Measurements from ENCODE around the gene ARSK.
A peak's percentile ranks its signal among the peaks of the same experiment; 100 is the strongest.

The ARSK gene

DNA sequence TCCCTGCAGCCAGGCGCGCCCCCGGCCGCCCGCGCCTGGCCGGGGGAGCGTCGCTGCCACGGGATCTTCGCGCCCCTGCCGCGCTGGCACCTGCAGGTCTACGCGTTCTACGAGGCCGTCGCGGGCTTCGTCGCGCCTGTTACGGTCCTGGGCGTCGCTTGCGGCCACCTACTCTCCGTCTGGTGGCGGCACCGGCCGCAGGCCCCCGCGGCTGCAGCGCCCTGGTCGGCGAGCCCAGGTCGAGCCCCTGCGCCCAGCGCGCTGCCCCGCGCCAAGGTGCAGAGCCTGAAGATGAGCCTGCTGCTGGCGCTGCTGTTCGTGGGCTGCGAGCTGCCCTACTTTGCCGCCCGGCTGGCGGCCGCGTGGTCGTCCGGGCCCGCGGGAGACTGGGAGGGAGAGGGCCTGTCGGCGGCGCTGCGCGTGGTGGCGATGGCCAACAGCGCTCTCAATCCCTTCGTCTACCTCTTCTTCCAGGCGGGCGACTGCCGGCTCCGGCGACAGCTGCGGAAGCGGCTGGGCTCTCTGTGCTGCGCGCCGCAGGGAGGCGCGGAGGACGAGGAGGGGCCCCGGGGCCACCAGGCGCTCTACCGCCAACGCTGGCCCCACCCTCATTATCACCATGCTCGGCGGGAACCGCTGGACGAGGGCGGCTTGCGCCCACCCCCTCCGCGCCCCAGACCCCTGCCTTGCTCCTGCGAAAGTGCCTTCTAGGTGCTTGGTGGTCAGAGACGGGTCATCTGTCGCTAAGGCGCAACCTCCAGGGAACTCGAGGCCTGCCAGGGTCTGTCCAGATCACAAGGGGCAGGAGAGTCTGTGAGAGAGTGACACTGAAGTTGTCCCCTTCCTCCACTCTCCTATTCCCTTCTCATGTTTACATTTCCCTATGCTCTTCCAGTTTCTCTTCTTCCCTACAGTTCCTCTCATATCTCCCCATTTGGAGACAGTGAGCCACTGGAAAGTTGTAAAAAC is 66.3 kb downstream of the ARSK start:
- H3K27me3 ChIP-seq (ENCODE audit: insufficient read depth, low read length): no peaks in the 10 kb centered on the region
- peaks cover 24% of the 10 kb centered on the region for H3K4me1 ChIP-seq (ENCODE audit: control insufficient read depth, insufficient read depth, low read length, unreplicated experiment)
- H2AFZ ChIP-seq (ENCODE audit: low read length, unreplicated experiment): peak overlapping the region; percentile 79
- H3K27ac ChIP-seq (ENCODE audit: low read depth, low read length): peak overlapping the region; percentile 31; the same call in 1 of the 2 replicates
- H3K36me3 ChIP-seq (ENCODE audit: insufficient read depth, low read length): no peaks in the 10 kb centered on the region
- H3K4me3 ChIP-seq (ENCODE audit: low read depth, low read length): peak overlapping the region; percentile 82
- peaks cover 21% of the 10 kb centered on the region for H3K79me2 ChIP-seq (ENCODE audit: control insufficient read depth, insufficient read depth, low read length, unreplicated experiment)

- H3K27ac ChIP-seq (ENCODE audit: low read depth, low read length): peak overlapping the region; percentile 31; the same call in 1 of the 2 replicates
- peaks cover 19% of the 10 kb centered on the region for H3K4me1 ChIP-seq (ENCODE audit: control insufficient read depth, insufficient read depth, low read length, unreplicated experiment)
- H3K27me3 ChIP-seq (ENCODE audit: insufficient read depth, low read length): no peaks in the 10 kb centered on the region
- H3K79me2 ChIP-seq (ENCODE audit: control insufficient read depth, insufficient read depth, low read length, unreplicated experiment): peaks cover 18% of the 10 kb centered on the region
- no peaks in the 10 kb centered on the region for H3K36me3 ChIP-seq (ENCODE audit: insufficient read depth, low read length)
- H2AFZ ChIP-seq (ENCODE audit: low read length, unreplicated experiment): peak overlapping the region; percentile 79
- H3K4me3 ChIP-seq (ENCODE audit: low read depth, low read length): peak overlapping the region; percentile 82
These were observed 67.1 kb downstream of the ARSK start for GRCh38 chr5:95621839-95622629.

DNA sequence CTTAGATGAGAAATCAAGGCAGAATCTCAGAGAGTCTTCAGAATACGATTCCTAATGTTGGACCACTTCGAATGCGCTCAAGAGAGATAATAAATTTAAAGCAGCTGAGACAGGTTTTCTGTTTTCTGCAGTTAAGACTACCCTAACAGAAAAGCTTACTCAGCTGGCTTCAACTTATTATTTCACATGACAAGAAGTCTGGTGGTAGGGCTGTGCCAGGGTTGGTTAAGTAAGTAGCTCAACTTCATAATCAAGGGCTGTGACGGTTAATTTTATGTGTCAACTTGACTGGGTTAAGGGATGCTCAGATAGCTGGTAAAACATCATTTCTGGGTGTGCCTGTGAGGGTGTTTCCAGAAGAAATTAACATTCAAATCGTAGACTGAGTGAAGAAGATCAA is 68.8 kb downstream of the ARSK start:
- Histone ChIP-seq H3K4me1 (ENCODE audit: control insufficient read depth, insufficient read depth, low read length, unreplicated experiment) (peaks cover 10% of the 10 kb centered on the region), H3K79me2 (ENCODE audit: control insufficient read depth, insufficient read depth, low read length, unreplicated experiment) (peaks cover 9% of the 10 kb centered on the region)

GRCh38 chr5:95624368-95624767 is 69.5 kb downstream of the ARSK start:
- H2AFZ ChIP-seq (ENCODE audit: low read length, unreplicated experiment): no peak overlapping the region
- H3K79me2 ChIP-seq (ENCODE audit: control insufficient read depth, insufficient read depth, low read length, unreplicated experiment): peaks cover 2% of the 10 kb centered on the region
- H3K27ac ChIP-seq (ENCODE audit: low read depth, low read length): no peak overlapping the region
- no peak overlapping the region for H3K4me3 ChIP-seq (ENCODE audit: low read depth, low read length)
- H3K4me1 ChIP-seq (ENCODE audit: control insufficient read depth, insufficient read depth, low read length, unreplicated experiment): peaks cover 6% of the 10 kb centered on the region
- no peaks in the 10 kb centered on the region for H3K36me3 ChIP-seq (ENCODE audit: insufficient read depth, low read length)
- H3K27me3 ChIP-seq (ENCODE audit: insufficient read depth, low read length): no peaks in the 10 kb centered on the region

More for the DNA sequence above, 68.8 kb downstream of the ARSK start:
- Histone ChIP-seq H3K27me3 (ENCODE audit: insufficient read depth, low read length) (no peaks in the 10 kb centered on the region), H3K36me3 (ENCODE audit: insufficient read depth, low read length) (no peaks in the 10 kb centered on the region), H2AFZ (ENCODE audit: low read length, unreplicated experiment) (no peak overlapping the region), H3K4me3 (ENCODE audit: low read depth, low read length) (no peak overlapping the region), H3K27ac (ENCODE audit: low read depth, low read length) (no peak overlapping the region)

DNA sequence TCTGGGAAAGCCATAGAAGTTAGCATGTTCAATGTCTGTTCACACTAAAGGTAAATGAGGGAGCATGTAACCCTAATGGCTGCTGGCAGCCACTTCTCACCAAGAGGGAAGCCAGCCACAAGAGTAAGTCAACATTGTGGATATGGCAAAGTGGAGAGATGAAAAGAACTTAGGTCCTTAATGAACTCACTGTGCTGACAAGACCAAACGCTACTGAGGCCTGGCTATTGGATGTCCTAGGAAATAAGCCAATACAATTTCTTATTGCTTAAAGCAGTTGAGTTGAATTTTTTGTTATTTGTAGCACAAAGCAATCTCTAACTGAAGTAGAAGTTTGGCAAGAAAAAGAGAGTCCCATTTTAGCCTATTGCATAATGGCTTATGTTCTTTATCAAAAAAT is 71.8 kb downstream of the ARSK start:
- no peaks in the 10 kb centered on the region for H3K36me3 ChIP-seq (ENCODE audit: insufficient read depth, low read length)
- no peak overlapping the region for H3K27ac ChIP-seq (ENCODE audit: low read depth, low read length)
- H3K79me2 ChIP-seq (ENCODE audit: control insufficient read depth, insufficient read depth, low read length, unreplicated experiment): no peaks in the 10 kb centered on the region
- H3K4me1 ChIP-seq (ENCODE audit: control insufficient read depth, insufficient read depth, low read length, unreplicated experiment): peaks cover 14% of the 10 kb centered on the region
- no peak overlapping the region for H2AFZ ChIP-seq (ENCODE audit: low read length, unreplicated experiment)
- no peak overlapping the region for H3K4me3 ChIP-seq (ENCODE audit: low read depth, low read length)
- H3K27me3 ChIP-seq (ENCODE audit: insufficient read depth, low read length): no peaks in the 10 kb centered on the region

DNA sequence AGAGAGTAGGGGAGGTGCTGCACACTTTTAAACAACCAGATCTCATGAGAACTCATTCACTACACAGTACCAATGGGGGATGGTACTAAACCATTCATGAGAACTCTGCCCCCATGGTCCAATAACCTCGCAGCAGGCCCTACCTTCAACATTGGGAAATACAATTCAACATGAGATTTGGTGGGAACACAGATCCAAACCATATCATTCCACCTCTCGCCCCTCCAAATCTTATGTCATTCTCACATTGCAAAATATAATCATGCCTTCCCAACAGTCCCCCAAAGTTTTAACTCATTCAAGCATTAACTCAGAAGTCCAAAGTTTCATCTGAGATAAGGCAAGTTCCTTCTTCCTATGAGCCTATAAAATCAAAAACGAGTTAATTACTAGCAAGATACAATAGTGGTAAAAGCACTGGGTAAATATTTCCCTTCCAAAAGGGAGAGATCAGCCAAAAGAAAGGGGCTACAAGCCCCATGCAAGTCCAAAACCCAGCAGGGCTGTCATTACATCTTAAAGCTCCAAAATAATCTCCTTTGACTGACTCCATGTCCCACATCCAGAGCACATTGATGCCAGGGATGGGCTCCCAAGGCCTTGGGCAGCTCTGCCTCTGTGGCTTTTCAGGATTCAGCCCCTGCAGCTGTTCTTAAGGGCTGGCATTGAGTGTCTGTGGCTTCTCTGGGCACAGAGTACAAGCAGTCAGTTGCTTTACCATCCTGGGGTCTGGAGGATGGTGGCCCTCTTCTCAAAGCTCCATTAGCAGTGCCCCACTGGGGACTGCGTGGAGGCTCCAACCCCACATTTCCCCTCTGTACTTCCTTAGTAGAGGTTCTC is 73.3 kb downstream of the ARSK start:
- no peak overlapping the region for H3K4me3 ChIP-seq (ENCODE audit: low read depth, low read length)
- no peaks in the 10 kb centered on the region for H3K27me3 ChIP-seq (ENCODE audit: insufficient read depth, low read length)
- no peaks in the 10 kb centered on the region for H3K36me3 ChIP-seq (ENCODE audit: insufficient read depth, low read length)
- H2AFZ ChIP-seq (ENCODE audit: low read length, unreplicated experiment): no peak overlapping the region
- no peaks in the 10 kb centered on the region for H3K79me2 ChIP-seq (ENCODE audit: control insufficient read depth, insufficient read depth, low read length, unreplicated experiment)
- no peak overlapping the region for H3K27ac ChIP-seq (ENCODE audit: low read depth, low read length)
- H3K4me1 ChIP-seq (ENCODE audit: control insufficient read depth, insufficient read depth, low read length, unreplicated experiment): peaks cover 19% of the 10 kb centered on the region

DNA sequence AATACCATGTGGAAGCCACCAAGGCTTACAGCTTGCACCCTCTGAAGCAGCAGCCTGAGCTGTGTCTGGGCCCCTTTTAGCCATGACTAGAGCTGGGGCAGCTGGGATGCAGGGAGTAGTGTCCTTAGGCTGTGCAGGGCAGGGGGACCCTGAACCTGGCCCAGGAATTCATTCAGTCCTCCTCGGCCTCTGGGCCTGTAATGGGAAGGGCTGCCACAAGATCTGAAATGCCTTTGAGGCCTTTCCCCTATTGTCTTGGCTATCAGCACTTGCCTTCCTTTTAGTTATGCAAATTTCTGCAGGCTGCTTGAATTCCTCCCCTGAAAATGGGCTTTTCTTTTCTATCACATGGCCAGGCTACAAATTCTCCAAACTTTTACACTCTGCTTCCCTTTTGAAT is 74.0 kb downstream of the ARSK start:
- Histone ChIP-seq H3K27me3 (ENCODE audit: insufficient read depth, low read length) (no peaks in the 10 kb centered on the region), H3K4me3 (ENCODE audit: low read depth, low read length) (no peak overlapping the region), H3K27ac (ENCODE audit: low read depth, low read length) (no peak overlapping the region), H2AFZ (ENCODE audit: low read length, unreplicated experiment) (no peak overlapping the region), H3K79me2 (ENCODE audit: control insufficient read depth, insufficient read depth, low read length, unreplicated experiment) (no peaks in the 10 kb centered on the region), H3K36me3 (ENCODE audit: insufficient read depth, low read length) (no peaks in the 10 kb centered on the region), H3K4me1 (ENCODE audit: control insufficient read depth, insufficient read depth, low read length, unreplicated experiment) (peaks cover 19% of the 10 kb centered on the region)

- peak overlapping the region; percentile 72 for H2AFZ ChIP-seq (ENCODE audit: low read length, unreplicated experiment)
- no peak overlapping the region for H3K4me3 ChIP-seq (ENCODE audit: low read depth, low read length)
- H3K27me3 ChIP-seq (ENCODE audit: insufficient read depth, low read length): no peaks in the 10 kb centered on the region
- no peaks in the 10 kb centered on the region for H3K79me2 ChIP-seq (ENCODE audit: control insufficient read depth, insufficient read depth, low read length, unreplicated experiment)
- H3K27ac ChIP-seq (ENCODE audit: low read depth, low read length): peak overlapping the region; percentile 86
- H3K36me3 ChIP-seq (ENCODE audit: insufficient read depth, low read length): no peaks in the 10 kb centered on the region
- H3K4me1 ChIP-seq (ENCODE audit: control insufficient read depth, insufficient read depth, low read length, unreplicated experiment): peaks cover 19% of the 10 kb centered on the region
These were observed 75.6 kb downstream of the ARSK start for GRCh38 chr5:95630394-95630917.

- Histone ChIP-seq H3K79me2 (ENCODE audit: control insufficient read depth, insufficient read depth, low read length, unreplicated experiment) (no peaks in the 10 kb centered on the region), H3K4me1 (ENCODE audit: control insufficient read depth, insufficient read depth, low read length, unreplicated experiment) (peaks cover 19% of the 10 kb centered on the region), H2AFZ (ENCODE audit: low read length, unreplicated experiment) (peak overlapping the region; percentile 63), H3K27ac (ENCODE audit: low read depth, low read length) (peak overlapping the region; percentile 86), H3K27me3 (ENCODE audit: insufficient read depth, low read length) (no peaks in the 10 kb centered on the region), H3K4me3 (ENCODE audit: low read depth, low read length) (peak overlapping the region; percentile 15; the same call in 1 of the 2 replicates), H3K36me3 (ENCODE audit: insufficient read depth, low read length) (no peaks in the 10 kb centered on the region)
These were observed 76.5 kb downstream of the ARSK start for GRCh38 chr5:95631255-95631958.

All from ACC112 (cell line).